Panc1 (cell line): Measurements from ENCODE around the gene BYSL. TPM values are rescaled to one million over a fixed set of nuclear protein-coding genes. Genes with fewer than 3 reads are reported as not detected.

Experiments used
- ATAC-seq: fragments of 200-7000 bp; cut with Tn5 transposase; 2 replicates; pipeline ENCODE4 v1.9.1; 2020; ENCODE audit warnings: mild to moderate bottlenecking, moderate library complexity
- BruUV-seq: library from RNA; stranded (reverse); fragments of 400-500 nt; replicated peaks from 2 replicates; lab custom pipeline; 2021; lab: Mats Ljungman, UMichigan
- CTCF ChIA-PET: fragments of 300-600 bp; sonication (Branson Sonifier 250); formaldehyde crosslinking; loops from one replicate; lab custom pipeline; 2022; ENCODE audit warnings: antibody characterized with exemption; lab: Charles Lee
- POLR2A ChIA-PET: fragments of 300-600 bp; sonication (Branson Sonifier 250); formaldehyde crosslinking; loops from one replicate; lab custom pipeline; 2022; ENCODE audit warnings: antibody characterized with exemption; lab: Charles Lee
- DNase-seq: peaks from one replicate; pipeline ENCODE4 v3.0.0-alpha.2; 2010; ENCODE audit warnings: low read depth, low spot score
- H3K27ac ChIP-seq: 2 replicates; pipeline ENCODE4 v1.5.1; 2011; ENCODE audit warnings: mild to moderate bottlenecking, low read length, inconsistent platforms
- H3K27me3 ChIP-seq: fragments of 200-500 bp; sonication (Bioruptor generic); 2 replicates; pipeline ENCODE4 v1.6.0; 2014; ENCODE audit warnings: low read length, inconsistent platforms; ENCODE audit not compliant: control insufficient read depth, insufficient read depth
- H3K36me3 ChIP-seq: fragments of 200-500 bp; sonication (Bioruptor generic); 2 replicates; pipeline ENCODE4 v1.5.1; 2014; ENCODE audit warnings: inconsistent platforms, mild to moderate bottlenecking, low read length, moderate library complexity; ENCODE audit not compliant: control insufficient read depth, insufficient read depth
- H3K4me1 ChIP-seq: 2 replicates; pipeline ENCODE4 v1.5.1; 2011; ENCODE audit warnings: inconsistent platforms, mild to moderate bottlenecking, low read length, moderate library complexity; ENCODE audit not compliant: control insufficient read depth, insufficient read depth
- H3K4me3 ChIP-seq, 2 experiments: 2 replicates each; pipeline ENCODE4 v1.5.1; 2011 to 2012; ENCODE audit warnings: low read depth in 2 of 2, low read length in 2 of 2, mild to moderate bottlenecking in 2 of 2, inconsistent platforms in 1 of 2, moderate library complexity in 1 of 2
- H3K9me3 ChIP-seq: fragments of 200-500 bp; sonication (Bioruptor generic); 2 replicates; pipeline ENCODE4 v1.5.1; 2014; ENCODE audit warnings: low read depth, mild to moderate bottlenecking, inconsistent platforms, low read length, moderate library complexity; ENCODE audit not compliant: control insufficient read depth, insufficient read depth
- CTCF ChIP-seq: fragments of 450-650 bp; IDR thresholded peaks from 2 replicates; pipeline ENCODE4 v1.5.1; 2017; ENCODE audit warnings: mild to moderate bottlenecking
- POLR2AphosphoS5 ChIP-seq: IDR thresholded peaks from 2 replicates; pipeline ENCODE4 v1.6.1; 2012; ENCODE audit warnings: mild to moderate bottlenecking, low read depth, low read length, moderate library complexity
- SIN3A ChIP-seq: IDR thresholded peaks from 2 replicates; pipeline ENCODE4 v1.6.1; 2012; ENCODE audit warnings: low read depth, mild to moderate bottlenecking, low read length, moderate library complexity, borderline replicate concordance; ENCODE audit not compliant: insufficient read depth
- TCF7L2 ChIP-seq: IDR thresholded peaks from 2 replicates; pipeline ENCODE4 v1.6.1; 2011; ENCODE audit warnings: mild to moderate bottlenecking, low read depth, low read length, inconsistent platforms
- in situ Hi-C: cut with HindIII; loops from 2 replicates; pipeline ENCODE4 v1.10.0; 2016; ENCODE audit warnings: low sequenced_read_pairs, low pct_unique_long_range_greater_than_20kb
- intact Hi-C: fragments of 100-400 bp; cut with micrococcal nuclease; formaldehyde crosslinking; loops from one replicate; pipeline ENCODE4 v1.10.0; 2022; ENCODE audit not compliant: unreplicated experiment
- total RNA-seq: library from RNA; stranded (reverse); gene quantifications from one replicate; pipeline ENCODE4 v1.2.1, GENCODE V29; 2021; ENCODE audit not compliant: unreplicated experiment
- TF ChIP-seq, protein P1 (sequence below), 2 experiments: IDR thresholded peaks; 2 replicates each; pipeline ENCODE4 v1.6.1; 2011 to 2012; ENCODE audit warnings: low read depth in 2 of 2, control low read depth in 1 of 2, low read length in 1 of 2, mild to moderate bottlenecking in 1 of 2, moderate library complexity in 1 of 2; ENCODE audit not compliant: insufficient read depth in 1 of 2

Gene BYSL
- total RNA-seq, 1 experiment from 2014 or later = 49.1 TPM

DNA sequence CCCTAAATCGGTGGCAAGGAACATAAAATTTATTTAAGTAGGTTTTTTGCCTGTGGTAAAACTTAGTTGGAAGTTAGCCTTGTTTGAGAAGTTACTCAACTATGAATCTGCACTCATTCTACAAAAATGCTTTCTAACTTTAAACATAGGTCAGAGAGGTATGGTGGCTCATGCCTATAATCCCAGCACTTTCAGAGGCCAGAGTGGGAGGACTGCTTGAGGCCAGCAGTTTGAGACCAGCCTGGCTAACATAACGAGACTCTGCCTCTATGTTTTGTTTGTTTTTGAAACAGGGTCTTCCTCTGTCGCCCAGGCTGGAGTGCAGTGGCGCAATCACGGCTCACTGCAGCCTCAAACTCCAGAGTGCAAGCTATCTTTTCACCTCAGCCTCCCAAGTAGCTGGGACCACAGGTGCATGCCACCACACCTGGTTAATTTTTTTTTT lies 42.3 kb upstream of the BYSL start:
- POLR2A ChIA-PET = no interaction called here
- no peaks in the 10 kb centered on the region for H3K9me3 ChIP-seq
- CTCF ChIA-PET = no interaction called here
- ATAC-seq = no peak; the same call in 1 of the 2 replicates
- intact Hi-C loops (no loop called here), in situ Hi-C loops (no loop called here)
- H3K36me3 ChIP-seq = no peaks in the 10 kb centered on the region
- no peaks in the 10 kb centered on the region for H3K27me3 ChIP-seq
- BruUV-seq = no TSS peak
- no peak overlapping the region for H3K27ac ChIP-seq
- DNase-seq = no peak
- H3K4me1 ChIP-seq = peaks cover 3% of the 10 kb centered on the region; the same call in 1 of the 2 replicates
- TF ChIP-seq, protein P1, sequence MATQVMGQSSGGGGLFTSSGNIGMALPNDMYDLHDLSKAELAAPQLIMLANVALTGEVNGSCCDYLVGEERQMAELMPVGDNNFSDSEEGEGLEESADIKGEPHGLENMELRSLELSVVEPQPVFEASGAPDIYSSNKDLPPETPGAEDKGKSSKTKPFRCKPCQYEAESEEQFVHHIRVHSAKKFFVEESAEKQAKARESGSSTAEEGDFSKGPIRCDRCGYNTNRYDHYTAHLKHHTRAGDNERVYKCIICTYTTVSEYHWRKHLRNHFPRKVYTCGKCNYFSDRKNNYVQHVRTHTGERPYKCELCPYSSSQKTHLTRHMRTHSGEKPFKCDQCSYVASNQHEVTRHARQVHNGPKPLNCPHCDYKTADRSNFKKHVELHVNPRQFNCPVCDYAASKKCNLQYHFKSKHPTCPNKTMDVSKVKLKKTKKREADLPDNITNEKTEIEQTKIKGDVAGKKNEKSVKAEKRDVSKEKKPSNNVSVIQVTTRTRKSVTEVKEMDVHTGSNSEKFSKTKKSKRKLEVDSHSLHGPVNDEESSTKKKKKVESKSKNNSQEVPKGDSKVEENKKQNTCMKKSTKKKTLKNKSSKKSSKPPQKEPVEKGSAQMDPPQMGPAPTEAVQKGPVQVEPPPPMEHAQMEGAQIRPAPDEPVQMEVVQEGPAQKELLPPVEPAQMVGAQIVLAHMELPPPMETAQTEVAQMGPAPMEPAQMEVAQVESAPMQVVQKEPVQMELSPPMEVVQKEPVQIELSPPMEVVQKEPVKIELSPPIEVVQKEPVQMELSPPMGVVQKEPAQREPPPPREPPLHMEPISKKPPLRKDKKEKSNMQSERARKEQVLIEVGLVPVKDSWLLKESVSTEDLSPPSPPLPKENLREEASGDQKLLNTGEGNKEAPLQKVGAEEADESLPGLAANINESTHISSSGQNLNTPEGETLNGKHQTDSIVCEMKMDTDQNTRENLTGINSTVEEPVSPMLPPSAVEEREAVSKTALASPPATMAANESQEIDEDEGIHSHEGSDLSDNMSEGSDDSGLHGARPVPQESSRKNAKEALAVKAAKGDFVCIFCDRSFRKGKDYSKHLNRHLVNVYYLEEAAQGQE (IDR thresholded peaks at IDR 0.05; ENCODE audit: insufficient read depth in 1 of 2, low read depth in 2 of 2, low read length in 1 of 2) = no peak
- TF ChIP-seq CTCF = no peak
- no peak for TF ChIP-seq POLR2AphosphoS5
- TF ChIP-seq TCF7L2 = no peak
- no peak for TF ChIP-seq SIN3A
- no peak overlapping the region for H3K4me3 ChIP-seq

DNA sequence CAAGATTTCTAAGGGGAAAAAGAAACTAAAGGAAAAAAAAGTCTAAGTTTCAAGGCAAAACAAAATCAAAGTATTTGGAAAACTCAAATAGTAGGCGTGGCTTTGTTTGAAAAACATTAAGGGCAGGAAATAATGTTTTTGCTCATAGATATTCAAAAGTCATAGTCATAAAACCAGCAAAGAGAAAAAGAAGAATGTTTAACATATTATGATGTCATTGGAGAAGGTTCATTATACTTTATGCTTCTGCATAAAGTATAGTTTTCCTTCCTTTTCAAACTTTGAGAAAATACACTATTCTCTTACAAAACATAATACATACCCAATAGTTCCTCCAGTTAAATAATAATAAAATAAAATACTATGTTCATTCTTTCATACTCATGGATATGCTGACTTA lies 39.8 kb upstream of the BYSL start:
- H3K27ac ChIP-seq = no peak overlapping the region
- CTCF ChIA-PET = no interaction called here
- no peak for ATAC-seq
- POLR2A ChIA-PET = no interaction called here
- in situ Hi-C loops (no loop called here), intact Hi-C loops (no loop called here)
- H3K4me1 ChIP-seq = peaks cover 3% of the 10 kb centered on the region; the same call in 1 of the 2 replicates
- no peaks in the 10 kb centered on the region for H3K27me3 ChIP-seq
- H3K36me3 ChIP-seq = no peaks in the 10 kb centered on the region
- DNase-seq = no peak
- no peaks in the 10 kb centered on the region for H3K9me3 ChIP-seq
- no peak overlapping the region for H3K4me3 ChIP-seq
- no TSS peak for BruUV-seq
- TF ChIP-seq, protein P1 (IDR thresholded peaks at IDR 0.05; ENCODE audit: insufficient read depth in 1 of 2, low read depth in 2 of 2, low read length in 1 of 2) = no peak
- TF ChIP-seq SIN3A (no peak), POLR2AphosphoS5 (no peak), CTCF (no peak), TCF7L2 (no peak)
